Stimulated activated CD8-positive, alpha-beta memory T cell treated with anti-CD3 and anti-CD28 coated beads, Interleukin-7, amount 100 ng/mL, for 4 hours (primary cell): ENCODE data around the gene TRDN.

ENCODE experiments used
- DNase-seq, 2 donors: peaks; one replicate each; pipeline ENCODE4 v3.0.0-alpha.2; 2020; ENCODE audit warnings: low read depth in 2 of 2

Gene TRDN, protein sequence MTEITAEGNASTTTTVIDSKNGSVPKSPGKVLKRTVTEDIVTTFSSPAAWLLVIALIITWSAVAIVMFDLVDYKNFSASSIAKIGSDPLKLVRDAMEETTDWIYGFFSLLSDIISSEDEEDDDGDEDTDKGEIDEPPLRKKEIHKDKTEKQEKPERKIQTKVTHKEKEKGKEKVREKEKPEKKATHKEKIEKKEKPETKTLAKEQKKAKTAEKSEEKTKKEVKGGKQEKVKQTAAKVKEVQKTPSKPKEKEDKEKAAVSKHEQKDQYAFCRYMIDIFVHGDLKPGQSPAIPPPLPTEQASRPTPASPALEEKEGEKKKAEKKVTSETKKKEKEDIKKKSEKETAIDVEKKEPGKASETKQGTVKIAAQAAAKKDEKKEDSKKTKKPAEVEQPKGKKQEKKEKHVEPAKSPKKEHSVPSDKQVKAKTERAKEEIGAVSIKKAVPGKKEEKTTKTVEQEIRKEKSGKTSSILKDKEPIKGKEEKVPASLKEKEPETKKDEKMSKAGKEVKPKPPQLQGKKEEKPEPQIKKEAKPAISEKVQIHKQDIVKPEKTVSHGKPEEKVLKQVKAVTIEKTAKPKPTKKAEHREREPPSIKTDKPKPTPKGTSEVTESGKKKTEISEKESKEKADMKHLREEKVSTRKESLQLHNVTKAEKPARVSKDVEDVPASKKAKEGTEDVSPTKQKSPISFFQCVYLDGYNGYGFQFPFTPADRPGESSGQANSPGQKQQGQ

DNA sequence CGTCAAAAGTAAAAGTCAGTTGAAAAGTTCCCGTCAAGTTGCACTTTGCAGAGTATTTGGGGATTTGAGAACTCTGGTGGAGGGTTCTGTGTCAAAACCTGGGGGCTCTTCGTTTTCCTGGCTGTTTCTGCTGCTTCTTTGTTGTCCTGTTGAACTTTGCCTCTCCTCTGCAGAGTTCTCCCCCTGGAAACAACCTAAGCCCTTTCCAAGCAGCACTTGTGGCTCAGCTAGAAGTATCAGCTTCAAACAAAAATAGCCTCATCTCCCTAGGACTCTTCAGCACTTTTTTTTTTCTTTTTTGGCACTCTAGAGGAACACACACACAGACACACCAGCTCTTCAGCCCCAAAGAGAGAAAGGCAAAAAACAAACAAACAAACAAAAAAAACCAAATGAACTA, at the start of gene TRDN:
Gene TRDN (minus strand): TSS at position 169 of the 400 bp plus-strand sequence. CDS start 175 bp downstream, outside the sequence.
- DNase-seq, result no peak

DNA sequence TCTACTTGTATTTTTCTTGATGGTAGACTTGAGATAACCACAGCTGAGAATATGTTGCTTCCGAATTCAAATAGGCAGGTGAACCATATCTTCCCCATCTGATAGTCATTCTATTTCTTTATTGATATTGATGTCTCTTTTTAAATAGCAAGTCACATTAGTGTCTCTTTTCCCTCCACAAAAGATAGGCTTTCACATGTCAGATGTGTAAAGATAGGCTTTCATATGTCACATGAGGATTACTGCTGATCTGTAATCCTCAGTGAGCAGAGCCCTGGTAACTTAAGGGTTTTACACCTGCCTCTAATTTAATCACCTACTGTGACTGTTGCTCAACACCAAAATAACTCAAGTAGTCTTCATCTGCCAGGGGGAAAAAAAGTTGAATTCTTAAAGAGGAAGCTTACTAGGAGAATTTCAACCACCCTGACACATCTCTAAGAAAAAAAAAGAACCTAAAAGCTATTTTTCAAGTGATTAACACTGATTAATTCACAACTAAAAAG, 45.3 kb upstream of the TRDN start:
- DNase-seq, result no peak

DNA sequence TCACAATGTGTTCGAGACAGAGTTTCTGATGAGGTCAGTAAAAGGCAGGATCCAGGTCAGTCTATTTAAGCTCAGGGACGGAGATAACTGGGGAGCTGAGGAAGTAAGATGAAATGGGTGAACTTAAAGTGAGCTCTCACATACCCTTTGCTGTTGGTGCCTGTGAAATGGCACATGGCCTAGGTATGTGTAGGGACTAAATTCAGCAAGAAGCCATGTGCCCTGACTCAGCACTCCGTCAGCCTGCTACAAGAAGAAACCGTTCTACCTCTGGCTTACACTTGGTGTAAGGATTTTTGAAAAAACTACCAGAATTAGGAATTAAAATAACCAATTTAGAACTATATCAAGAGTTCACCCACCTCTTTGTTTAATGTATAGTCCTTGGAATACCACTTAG, 41.1 kb upstream of the TRDN start:
- DNase-seq, result no peak

DNA sequence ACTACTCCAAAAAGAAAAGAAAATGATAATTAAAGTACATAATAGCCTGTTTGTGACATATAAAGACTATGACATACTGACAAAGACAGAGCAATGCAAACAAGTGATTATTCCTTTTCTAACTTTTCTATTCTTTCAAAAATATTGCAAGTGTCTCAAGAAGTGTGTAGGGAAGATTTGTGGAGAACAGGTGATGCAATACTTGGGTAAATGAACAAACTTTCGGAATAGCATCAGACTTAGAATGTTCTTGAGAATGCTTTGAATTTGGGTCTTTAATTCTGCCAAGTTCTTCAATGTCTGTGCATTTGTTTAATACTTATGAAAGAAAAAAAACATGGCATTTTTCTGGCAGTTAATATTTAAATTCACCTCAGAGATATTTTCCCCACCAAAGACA, 40.0 kb upstream of the TRDN start:
- DNase-seq, result no peak

DNA sequence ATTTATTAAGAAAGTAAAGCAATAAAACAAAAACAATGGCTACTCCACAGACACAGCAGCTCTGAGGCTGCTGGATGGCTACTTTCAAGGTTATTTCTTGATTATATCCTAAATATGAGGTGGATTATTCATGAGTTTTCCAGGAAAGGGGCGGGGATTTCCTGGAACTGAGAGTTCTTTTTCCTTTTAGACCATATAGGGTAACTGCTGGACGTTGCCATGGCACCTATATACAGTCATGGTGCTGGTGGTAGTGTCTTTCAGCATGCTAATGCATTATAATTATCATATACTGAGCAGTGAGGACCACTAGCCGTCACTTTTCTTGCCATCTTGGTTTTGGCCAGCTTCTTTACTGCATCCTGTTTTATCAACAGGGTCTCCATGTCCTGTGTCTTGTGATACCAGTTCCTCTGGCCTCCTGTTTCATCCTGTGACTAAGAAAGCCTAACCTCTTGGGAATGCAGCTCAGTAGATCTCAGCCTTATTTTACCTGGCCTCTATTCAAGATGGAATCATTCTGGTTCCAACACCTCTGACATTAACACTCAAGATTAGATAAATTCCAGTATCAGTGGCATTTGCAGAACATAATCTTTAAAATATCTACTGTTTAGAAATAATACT, 32.3 kb upstream of the TRDN start:
- no peak for DNase-seq

DNA sequence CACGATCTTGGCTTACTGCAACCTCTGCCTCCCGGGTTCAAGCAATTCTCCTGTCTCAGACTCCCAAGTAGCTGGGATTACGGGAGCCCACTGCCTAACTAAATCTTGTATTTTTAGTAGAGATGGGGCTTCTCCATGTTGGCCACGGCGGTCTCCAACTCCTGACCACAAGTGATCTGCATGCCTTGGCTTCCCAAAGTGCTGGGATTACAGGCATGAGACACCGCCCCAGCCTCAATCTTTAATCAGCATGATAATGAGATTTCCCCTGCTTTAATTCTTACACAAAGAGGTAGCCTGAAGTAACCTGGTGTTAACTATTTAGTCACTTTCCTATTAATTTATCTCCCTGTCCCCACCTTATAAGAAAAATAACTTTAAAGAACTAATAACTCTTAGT, 31.3 kb upstream of the TRDN start:
- DNase-seq, result no peak

DNA sequence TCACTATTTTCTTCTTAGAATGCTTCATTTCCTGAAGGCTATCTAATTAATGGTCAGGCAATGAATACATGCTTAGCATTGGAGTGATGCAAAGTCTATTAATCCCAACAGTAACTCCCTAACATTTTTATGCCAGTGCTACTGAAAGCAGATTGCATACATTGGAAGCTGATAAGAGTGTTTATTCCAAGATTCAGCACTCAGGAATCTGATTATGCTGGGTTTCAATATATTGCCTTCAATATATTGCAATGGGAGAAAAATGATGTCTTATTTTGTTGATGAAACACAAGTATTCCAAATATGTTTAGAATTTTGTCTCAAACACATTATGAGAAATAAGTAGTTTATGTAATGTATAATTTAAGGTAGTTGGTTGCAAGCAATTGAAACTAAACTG, 26.7 kb upstream of the TRDN start:
- DNase-seq, result no peak

DNA sequence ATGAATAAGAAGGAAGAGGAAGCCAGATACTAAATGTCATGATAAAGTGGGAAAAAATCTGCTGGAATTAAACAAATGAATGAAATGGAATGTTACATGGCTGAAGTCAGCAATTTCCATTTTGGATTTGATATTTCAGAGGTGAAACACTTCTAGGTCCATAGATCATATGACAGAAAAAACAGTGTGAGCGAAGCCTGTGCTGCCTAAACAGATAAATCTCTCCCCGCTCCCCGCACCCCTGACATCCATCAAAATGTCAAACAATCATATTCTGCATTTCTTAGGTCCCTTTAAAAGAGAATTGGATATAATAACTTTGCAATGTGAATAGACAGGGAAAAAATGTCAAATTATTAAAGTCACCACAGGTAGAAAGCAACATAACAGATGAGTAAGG, 26.0 kb upstream of the TRDN start:
- no peak for DNase-seq

DNA sequence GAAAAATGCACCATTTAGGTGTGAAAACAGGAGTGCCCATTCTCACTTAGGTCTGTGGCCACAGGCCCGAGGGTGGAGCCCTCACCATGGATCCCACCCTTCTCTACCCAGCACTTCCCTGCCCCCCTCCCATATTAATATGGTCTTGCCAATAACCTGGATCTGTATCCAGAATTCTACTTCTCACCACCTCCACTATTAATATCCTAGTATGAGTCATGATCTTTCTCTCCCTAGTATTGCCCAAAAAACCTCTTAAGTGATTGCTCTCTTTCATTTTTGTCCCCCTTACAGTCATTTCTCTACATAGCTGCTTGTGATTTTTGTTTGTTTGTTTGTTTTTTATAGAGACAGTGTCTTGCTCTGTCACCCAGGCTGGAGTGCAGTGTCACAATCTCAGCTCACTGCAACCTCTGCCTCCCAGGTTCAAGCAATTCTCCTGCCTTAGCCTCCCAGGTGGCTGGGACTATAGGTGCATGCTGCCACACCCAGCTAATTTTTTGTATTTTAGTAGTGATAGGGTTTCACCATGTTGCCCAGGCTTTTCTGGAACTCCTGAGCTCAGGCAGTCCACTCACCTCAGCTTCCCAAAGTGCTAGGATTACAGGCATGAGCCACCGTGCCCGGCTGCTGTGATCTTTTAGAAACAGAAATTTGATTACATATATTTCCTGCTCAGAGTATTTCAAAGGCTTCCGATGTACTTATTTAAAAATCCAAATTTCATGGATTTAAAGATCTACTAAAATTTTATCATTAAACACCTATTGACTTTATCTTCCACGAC, 24.5 kb upstream of the TRDN start:
- DNase-seq, result no peak

DNA sequence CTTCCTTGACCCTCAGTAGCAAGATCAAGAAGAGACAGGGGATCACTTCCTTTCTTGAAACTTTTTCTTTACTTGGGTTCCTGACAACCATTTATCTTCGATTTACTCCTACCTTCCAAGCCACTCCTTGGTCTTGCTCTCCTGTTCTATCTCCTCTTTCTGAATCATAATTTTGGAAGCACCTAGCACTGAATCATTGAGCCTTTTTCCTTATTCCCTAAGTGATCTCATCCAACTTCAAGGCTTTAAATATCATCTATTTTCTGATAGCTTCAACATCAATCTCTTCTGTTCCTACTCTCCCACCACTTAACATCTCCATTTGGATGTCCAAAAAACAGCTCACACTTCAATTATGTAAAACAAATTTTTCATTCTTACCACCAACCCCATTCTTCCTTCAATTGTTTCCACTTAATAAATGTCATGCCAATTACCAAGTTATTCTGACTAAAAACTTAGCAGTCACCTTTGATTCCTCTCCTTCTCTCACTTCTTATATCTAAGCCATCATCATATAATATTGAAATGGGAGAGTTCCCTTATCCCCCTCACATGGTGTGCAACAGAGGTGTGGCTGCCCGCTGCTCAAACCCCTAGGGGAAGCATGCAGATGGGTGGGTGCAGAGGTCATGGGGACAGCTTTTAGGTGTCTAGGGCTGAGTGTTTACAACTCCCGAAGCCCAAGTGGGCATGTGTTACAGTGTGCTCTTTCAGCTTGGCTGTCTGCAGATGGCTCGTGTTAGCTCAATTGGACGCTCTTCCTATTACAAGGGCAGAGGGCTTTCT, 23.4 kb upstream of the TRDN start:
- no peak for DNase-seq

DNA sequence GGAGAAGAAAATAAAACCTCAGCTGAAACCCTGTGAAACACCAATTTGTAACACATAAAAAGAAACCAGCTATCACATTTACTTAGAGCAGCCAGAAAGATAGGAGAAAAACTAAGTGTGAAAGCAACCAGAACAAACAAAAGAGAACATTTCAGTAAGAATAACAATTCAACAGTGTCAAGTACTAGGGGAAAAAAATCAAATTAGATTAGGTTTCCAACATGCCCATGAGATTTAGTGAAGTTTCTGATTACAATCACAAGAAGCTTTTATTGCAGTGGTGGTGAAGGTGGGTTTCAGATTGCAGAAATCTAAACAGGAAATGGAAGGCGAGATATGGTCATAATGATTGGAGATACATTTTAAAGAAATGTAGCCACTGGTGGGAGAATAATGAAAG, 22.1 kb upstream of the TRDN start:
- no peak for DNase-seq

DNA sequence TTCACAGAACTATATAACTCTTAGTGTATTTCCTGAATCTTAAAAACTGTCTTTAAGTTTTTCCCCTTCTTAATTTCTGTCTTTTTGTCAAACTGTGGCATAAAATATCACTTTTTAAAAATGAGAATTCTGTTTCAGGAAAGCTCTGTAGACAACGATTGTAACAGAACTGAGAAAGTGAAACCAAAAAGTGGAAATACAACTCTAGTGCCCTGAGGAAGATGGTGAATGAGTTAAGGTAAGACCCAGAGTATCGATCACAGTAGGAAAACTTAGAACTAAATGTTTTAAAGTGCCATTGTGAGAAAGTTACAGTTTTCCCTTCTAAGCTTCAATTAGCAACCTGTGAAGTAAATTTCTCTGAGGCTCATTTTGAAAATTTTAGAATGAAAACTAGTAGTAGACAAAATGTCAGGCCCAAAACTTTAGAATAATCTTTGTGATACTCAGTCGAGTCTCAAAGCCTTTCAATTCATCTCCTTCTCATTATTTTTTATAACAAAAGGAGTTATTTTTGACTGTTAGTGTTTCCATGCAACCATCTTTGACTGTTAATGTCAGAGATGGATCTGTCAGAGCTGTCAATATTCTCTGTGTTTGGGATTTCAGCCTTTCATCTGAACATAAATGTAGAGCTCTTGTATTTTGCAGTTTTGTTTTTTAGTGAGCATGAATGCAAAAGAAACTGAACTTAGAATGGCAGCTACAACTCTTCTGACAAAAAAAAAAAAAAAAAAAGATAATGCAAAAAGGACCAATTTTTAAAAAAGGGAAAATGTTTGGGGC, 19.0 kb upstream of the TRDN start:
- no peak for DNase-seq

DNA sequence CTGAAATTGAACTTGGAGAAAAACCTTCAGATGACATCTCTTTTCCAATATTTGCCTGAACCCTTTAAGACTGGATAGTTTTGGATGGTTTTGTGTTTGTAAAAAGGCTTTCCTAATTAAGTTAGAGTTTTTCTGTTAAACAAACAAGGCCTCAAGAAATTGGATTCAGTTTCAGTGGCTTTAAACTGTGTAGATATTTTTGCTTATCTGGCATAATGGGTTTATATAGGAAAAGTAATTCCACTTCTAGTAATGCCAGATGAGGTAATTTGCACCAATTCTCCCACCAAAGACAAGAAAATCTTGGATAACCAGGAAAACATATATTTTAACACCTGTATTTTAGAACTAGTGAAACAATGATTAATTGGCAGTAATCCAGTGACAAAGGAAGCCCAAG, 12.0 kb upstream of the TRDN start:
- DNase-seq, result no peak

DNA sequence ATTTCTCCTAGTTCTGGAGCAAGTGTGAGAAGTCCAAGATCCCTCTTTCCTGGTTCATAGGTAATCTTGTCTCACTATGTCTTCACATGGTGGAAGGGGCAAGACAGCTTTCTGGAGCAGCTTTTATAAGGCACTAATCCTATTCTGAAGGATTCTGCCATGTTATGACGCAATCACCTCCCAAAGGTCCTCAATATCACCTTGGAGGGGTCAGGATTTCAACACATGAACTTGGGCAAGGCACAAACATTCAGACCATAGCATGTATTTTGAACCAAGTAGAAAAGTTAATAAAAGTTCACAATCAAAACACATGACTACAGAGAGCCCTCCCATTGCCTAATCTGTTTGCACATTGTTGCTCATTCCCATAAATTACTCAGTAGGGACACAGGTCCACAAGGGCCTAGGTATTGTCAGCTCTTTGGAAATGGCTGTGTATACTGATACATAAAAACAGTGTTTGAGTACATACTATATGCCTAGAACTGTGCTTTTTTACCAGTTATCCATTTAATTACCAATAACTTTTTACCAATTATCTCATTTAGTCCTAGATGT, 11.3 kb upstream of the TRDN start:
- DNase-seq, result no peak

DNA sequence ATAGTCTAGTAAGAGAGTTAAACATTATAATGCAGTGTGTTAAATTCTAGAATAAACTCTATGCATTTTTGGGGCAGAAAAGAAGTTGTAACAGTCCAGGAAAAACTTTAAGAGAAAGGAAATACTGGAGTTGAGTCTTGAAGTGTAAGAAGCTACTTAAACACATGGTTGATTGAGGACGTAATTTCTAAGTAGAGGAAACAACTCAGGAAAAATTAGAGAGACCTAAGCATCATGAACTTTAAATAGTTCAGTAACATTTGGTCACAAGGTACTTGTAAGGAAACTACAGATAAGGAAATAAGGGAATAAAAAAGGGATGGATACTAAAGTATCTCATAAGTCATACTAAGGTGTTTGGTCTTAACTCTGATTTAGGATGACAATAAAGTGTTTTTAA, 4.7 kb upstream of the TRDN start:
- DNase-seq, result no peak

DNA sequence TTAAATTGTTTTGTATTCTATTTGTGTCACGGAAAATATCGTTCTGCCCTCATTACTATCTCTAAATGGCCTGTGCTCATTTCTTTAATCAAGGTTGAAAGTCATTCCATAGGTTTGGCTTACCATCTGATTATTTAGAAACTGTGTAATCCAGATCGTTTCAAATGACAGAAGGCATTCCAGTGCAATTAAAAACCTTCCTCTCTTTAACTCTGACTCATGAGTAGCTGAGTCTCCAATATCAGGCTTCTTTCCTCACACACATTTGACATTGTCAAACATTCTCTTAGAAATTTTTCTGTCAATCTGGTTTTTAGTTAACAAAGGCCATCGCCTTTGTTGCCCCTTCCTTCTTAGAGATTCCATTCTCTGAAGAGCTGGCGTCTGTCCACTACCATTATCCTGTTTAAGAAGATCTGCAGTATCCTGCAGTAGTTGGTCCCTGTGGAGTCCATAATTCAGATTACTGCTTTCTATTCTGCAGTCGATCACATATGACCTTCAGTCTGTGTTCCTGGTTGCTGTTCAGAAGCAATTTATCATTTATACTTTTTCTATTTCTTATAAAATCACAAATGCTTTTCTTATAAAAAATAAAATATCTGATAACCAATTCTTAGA, 3.9 kb upstream of the TRDN start:
- DNase-seq, result no peak

DNA sequence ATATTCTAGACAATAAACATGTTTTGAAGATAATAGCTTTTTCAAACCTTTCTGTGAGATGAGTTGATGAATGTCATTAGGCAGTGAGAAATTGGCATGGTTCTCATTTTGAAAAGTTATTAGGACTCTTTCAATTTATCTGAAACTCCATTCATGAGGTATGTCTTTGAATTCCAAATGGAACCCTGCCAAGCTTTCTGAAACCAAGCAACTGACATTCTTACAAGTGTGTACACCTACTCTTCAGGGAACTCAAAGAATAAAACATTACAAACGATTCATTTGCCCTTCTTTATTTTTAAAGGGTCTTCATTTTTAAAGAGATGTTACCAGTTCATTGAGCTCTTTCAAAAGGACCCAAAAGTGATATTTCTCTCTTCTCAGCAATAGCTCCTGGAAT, 2.1 kb upstream of the TRDN start:
- DNase-seq, result no peak

DNA sequence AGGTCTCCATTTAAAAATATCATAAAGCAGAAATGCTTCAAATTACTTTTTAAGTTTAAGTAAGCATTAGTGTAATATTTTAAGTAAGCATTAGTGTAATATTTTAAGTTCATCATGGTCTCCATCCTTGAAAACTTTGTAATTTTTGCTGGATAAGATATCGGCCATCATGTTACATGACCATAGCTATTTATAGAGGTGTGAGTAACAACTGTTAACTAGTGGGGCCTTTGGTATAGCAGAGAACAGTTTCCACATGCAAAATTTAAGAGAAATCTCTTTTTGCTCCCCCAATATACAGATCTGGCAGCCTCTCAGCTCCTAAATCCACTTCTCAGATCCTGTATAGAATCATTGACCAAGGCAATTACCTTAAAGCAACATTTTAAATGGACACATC, 468 bp downstream of the TRDN start:
- no peak for DNase-seq

DNA sequence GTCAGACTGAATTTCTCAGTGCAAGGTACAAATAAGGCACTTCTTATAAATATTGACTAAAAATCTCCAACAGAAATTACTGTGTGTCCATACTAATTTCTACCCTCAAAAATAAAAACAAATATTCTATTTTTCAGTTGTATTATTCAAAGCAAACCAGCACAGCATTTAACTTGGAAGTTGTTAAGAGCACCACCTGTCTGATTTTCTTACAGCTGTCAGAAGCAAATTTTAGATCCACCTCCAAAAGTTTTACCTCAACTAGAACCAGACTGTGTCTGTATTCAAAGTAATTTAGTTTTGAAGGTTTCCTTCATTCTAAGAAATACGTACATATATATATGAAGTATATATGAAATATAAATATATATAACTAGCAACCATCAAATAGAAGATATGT, 1.2 kb downstream of the TRDN start:
- no peak for DNase-seq

DNA sequence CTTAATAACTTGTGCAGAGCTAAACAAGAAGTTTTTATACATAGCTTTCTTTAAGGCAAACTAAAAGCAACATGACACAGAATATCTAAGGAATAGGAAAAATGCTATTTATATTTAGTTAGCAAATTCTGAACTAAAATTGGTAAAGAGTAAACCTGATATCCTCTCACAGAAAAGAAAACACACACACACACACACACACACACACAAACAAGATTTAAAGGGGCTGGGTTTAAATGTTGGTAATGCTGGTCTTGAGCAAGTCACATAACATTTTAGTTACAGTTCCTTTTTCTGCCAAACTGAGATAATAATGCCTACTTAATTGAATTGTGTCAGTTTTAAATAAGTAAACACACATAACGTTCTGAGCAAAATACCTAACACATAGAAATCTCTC, 1.6 kb downstream of the TRDN start:
- no peak for DNase-seq
